ENCODE results near the gene CDK4.

CDK4 gene

DNA sequence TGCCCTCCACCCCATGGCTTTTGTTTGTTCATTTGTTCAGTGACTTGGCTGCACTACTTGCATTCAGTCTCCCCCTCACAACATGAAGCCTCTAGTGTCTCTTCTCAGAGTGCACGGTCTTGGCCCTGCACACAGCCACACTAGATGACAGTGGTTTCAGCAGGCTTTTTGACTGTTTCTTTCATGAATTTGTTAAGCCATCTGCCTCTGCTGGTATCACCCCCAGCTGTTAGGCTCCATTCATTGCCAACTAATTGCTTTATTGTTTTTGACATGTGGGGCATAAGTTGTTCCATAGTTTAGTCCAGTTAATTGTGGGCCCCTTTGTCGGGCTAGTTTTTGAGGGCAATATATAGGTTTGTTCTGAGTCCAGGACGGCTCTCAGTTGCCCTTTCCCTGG, 39.4 kb downstream of the CDK4 start:
- DNase-seq (ENCODE audit: low read depth in 2 of 2), result no peak

DNA sequence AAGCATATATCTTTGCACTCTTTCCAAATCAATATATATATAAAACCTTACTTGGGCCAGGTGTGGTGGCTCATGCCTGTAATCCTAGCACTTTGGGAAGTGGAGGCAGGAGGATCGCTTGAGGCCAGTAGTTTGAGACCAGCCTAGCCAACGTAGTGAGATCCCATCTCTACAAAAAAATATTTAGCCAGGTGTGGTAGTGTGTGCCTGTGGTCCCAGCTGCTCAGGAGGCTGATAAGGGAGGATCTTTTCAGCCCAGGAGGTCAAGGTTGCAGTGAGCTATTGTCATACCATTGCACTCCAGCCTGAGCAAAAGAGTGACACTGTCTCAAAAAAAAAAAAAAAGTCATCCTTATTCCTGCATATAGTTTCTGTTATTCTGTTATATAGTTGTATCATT, 43.8 kb downstream of the CDK4 start:
- DNase-seq (ENCODE audit: low read depth in 2 of 2), result no peak

DNA sequence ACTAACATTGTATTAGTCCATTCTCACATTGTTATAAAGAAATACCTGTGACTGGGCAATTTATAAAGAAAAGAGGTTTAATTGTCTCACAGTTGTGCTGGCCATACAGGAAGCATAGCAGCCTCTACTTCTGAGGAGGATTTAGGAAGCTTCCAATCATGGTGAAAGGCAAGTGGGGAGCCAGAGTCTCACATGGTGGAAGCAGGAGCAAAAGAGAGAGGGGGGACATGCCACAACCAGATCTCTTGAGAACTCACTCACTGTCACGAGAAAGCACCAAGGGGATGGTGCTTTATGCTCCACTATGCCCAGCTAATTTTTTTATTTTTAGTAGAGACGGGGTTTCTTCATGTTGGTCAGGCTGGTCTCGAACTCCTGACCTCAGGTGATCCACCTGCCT, 44.9 kb downstream of the CDK4 start:
- no peak for DNase-seq (ENCODE audit: low read depth in 2 of 2)

DNA sequence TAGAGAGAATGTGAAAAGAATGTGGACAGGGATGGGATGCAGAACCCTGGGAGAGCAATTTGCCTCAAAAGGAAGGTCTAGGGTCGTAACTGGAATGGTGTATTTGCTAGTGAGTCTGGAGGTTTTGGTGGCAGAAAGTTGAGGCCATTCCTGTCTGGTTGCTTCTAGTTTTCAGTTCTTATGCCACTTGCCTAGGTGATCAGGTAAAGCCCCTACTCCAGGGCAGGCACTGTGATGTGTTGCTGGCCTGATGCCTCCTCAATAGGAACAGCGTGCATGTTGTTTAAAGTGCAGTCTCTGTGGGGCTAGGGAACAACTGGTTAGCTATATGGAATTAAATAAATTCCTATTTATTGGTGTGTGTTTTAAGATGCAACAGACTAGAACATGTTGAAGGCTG, 51.8 kb downstream of the CDK4 start:
- no peak for DNase-seq (ENCODE audit: low read depth in 2 of 2)

DNA sequence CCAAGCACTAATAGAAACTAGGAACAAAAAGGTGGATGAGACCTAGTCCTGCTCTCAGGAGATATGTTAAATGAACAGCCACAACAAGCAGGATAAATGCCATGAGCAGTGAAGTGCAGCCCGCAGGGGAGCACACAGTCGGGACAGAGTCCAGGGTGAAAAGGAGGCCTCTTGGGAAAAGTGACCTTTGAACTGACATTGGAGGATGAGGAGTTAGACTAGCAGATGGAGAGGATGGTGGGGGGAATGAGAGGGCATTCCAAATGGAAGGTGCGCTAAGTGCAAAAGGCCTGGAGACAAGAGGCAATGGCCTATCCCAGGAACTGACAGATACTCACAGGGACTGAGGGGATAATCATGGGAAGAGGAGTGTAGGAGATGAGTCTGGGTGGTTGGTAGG, 53.7 kb downstream of the CDK4 start:
- no peak for DNase-seq (ENCODE audit: low read depth in 2 of 2)
